Osteocyte (in vitro differentiated cells): ENCODE data around the gene APBB2. TPM values are rescaled to one million over a fixed set of nuclear protein-coding genes. Genes with fewer than 3 reads are reported as not detected.

ENCODE experiments used
- DNase-seq: peaks from one replicate; pipeline ENCODE4 v3.0.0; 2021; ENCODE audit warnings: mixed read lengths; ENCODE audit not compliant: unreplicated experiment; ENCODE audit errors: extremely low spot score
- H3K27ac Mint-ChIP-seq: one replicate; pipeline ENCODE4 v1.8.0; 2021; ENCODE audit warnings: mild to moderate bottlenecking, mixed read lengths; ENCODE audit not compliant: unreplicated experiment
- H3K27me3 Mint-ChIP-seq: one replicate; pipeline ENCODE4 v1.8.0; 2021; ENCODE audit warnings: mixed read lengths; ENCODE audit not compliant: unreplicated experiment
- H3K36me3 Mint-ChIP-seq: one replicate; pipeline ENCODE4 v1.8.0; 2021; ENCODE audit warnings: mixed read lengths; ENCODE audit not compliant: unreplicated experiment
- H3K4me1 Mint-ChIP-seq: one replicate; pipeline ENCODE4 v1.8.0; 2021; ENCODE audit warnings: mixed read lengths; ENCODE audit not compliant: unreplicated experiment
- H3K4me3 Mint-ChIP-seq: one replicate; pipeline ENCODE4 v1.8.0; 2021; ENCODE audit warnings: mild to moderate bottlenecking, moderate library complexity, mixed read lengths; ENCODE audit not compliant: unreplicated experiment
- H3K9me3 Mint-ChIP-seq: one replicate; pipeline ENCODE4 v1.8.0; 2021; ENCODE audit warnings: mixed read lengths; ENCODE audit not compliant: unreplicated experiment
- CTCF ChIP-seq: fragments of 200-600 bp; sonication (generic); IDR thresholded peaks from 2 replicates; pipeline ENCODE4 v1.5.0; 2021; ENCODE audit warnings: antibody characterized with exemption, mild to moderate bottlenecking, moderate library complexity
- total RNA-seq: library from RNA; stranded (reverse); gene quantifications from 2 replicates; pipeline ENCODE4 v1.2.1, GENCODE V29; 2021

The APBB2 gene
- total RNA-seq, 1 donor from 2014 or later, result 56.2 TPM

GRCh38 chr4:40812856-40813255, 401.5 kb downstream of the APBB2 start:
- no peak for TF ChIP-seq CTCF
- peaks cover 16% of the 10 kb centered on the region for H3K36me3 Mint-ChIP-seq
- H3K9me3 Mint-ChIP-seq, result no peaks in the 10 kb centered on the region
- no peak overlapping the region for H3K4me3 Mint-ChIP-seq
- H3K27ac Mint-ChIP-seq, result no peak overlapping the region
- H3K27me3 Mint-ChIP-seq, result no peaks in the 10 kb centered on the region
- no peak for DNase-seq
- H3K4me1 Mint-ChIP-seq, result no peaks in the 10 kb centered on the region

GRCh38 chr4:40812386-40812785, 402.0 kb downstream of the APBB2 start:
- Mint-ChIP-seq H3K9me3 (no peaks in the 10 kb centered on the region), H3K27ac (no peak overlapping the region), H3K27me3 (no peaks in the 10 kb centered on the region), H3K4me3 (no peak overlapping the region), H3K36me3 (peaks cover 16% of the 10 kb centered on the region), H3K4me1 (no peaks in the 10 kb centered on the region)
- no peak for DNase-seq
- no peak for TF ChIP-seq CTCF

- no peak for DNase-seq
- no peaks in the 10 kb centered on the region for H3K4me1 Mint-ChIP-seq
Observed at GRCh38 chr4:40811956-40812355, 402.4 kb downstream of the APBB2 start.

GRCh38 chr4:40808926-40809457, 405.4 kb downstream of the APBB2 start:
- Mint-ChIP-seq H3K4me3 (no peak overlapping the region), H3K27ac (no peak overlapping the region), H3K27me3 (no peaks in the 10 kb centered on the region), H3K36me3 (peaks cover 7% of the 10 kb centered on the region), H3K4me1 (no peaks in the 10 kb centered on the region), H3K9me3 (no peaks in the 10 kb centered on the region)
- DNase-seq, result no peak
- TF ChIP-seq CTCF, result no peak

More at GRCh38 chr4:40811956-40812355, 402.4 kb downstream of the APBB2 start:
- no peak for TF ChIP-seq CTCF
- Mint-ChIP-seq H3K27ac (no peak overlapping the region), H3K36me3 (peaks cover 16% of the 10 kb centered on the region), H3K9me3 (no peaks in the 10 kb centered on the region), H3K4me3 (no peak overlapping the region), H3K27me3 (no peaks in the 10 kb centered on the region)

GRCh38 chr4:40804598-40804997, 409.7 kb downstream of the APBB2 start:
- no peak overlapping the region for H3K4me3 Mint-ChIP-seq
- DNase-seq, result no peak
- H3K9me3 Mint-ChIP-seq, result no peaks in the 10 kb centered on the region
- no peak for TF ChIP-seq CTCF
- H3K4me1 Mint-ChIP-seq, result no peaks in the 10 kb centered on the region
- H3K27ac Mint-ChIP-seq, result no peak overlapping the region
- H3K36me3 Mint-ChIP-seq, result peaks cover 2% of the 10 kb centered on the region
- H3K27me3 Mint-ChIP-seq, result no peaks in the 10 kb centered on the region
